BLaER1 treated with 17β-estradiol and CSF1 and Interleukin-3, amounts not matched to agents 10 nM and 100 nM (cell line): ENCODE results near the gene POLD1.
"Not testable (repeated sequence)": the region's sequence is repeated elsewhere in the genome, so short reads cannot be mapped to it uniquely, and the experiment has no call there.

ENCODE experiments used
- H3K27ac ChIP-seq, 11 experiments: shearing (Covaris generic); formaldehyde crosslinking; 2 replicates each; pipeline ENCODE4 v1.8.1; 2022
- H3K27me3 ChIP-seq, 11 experiments: shearing (Covaris generic); formaldehyde crosslinking; 2 replicates each; pipeline ENCODE4 v1.8.1; 2022
- H3K36me3 ChIP-seq, 11 experiments: shearing (Covaris generic); formaldehyde crosslinking; 2 replicates each; pipeline ENCODE4 v1.8.1; 2022
- H3K4me1 ChIP-seq, 10 experiments: shearing (Covaris generic); formaldehyde crosslinking; 2 replicates each; pipeline ENCODE4 v1.8.1; 2022
- H3K4me2 ChIP-seq, 11 experiments: shearing (Covaris generic); formaldehyde crosslinking; 2 replicates each; pipeline ENCODE4 v1.8.1; 2022
- H3K4me3 ChIP-seq, 10 experiments: shearing (Covaris generic); formaldehyde crosslinking; 2 replicates each; pipeline ENCODE4 v1.8.1; 2022
- H3K9ac ChIP-seq, 11 experiments: shearing (Covaris generic); formaldehyde crosslinking; 2 replicates each; pipeline ENCODE4 v1.8.1; 2022
- H3K9me3 ChIP-seq, 11 experiments: shearing (Covaris generic); formaldehyde crosslinking; replicated peaks in 1 of 11; 2 replicates each; pipeline ENCODE4 v1.8.1; 2022
- H4K20me1 ChIP-seq, 11 experiments: shearing (Covaris generic); formaldehyde crosslinking; 2 replicates each; pipeline ENCODE4 v1.8.1; 2022
- Cebpa-rat ChIP-seq, 11 experiments: shearing (Covaris generic); IDR thresholded peaks; 2 replicates each; pipeline ENCODE4 v1.8.1; 2022

POLD1 gene

DNA sequence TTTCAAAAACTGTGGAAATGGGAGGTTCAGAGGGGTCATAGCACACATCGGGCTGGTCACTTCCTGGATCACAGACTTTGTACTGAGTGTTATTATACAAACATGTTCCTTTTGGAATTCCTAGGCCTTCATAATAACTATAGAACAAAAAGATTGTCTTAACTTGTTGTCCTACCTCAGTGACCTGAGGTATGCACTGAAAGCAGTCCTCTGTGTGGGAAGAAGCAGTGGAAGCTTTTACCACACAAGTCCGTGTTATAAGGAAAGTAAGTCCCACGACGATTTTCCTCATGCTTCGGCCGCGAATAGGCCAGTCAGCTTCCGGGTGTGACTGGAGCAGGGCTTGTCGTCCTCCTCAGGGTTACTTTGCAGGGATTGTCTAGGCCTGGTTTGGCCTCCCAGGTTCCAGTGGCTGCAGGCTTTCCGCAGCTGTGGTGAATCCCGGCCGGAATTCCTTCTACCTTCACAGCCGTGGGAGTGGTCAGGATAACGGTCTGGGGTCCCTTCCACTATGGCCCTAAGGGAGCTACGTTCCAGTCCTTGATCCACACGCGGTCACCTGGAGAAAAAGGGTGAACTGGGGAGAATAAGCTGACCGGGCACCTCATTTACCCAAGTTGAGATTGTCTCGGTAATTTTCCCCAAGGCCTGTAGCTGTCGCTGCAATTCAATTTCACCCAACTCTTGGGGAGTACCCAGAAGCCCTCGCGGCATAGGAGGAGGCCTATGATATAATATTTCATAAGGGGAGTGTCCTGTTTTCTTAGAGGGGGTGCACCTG lies 34.7 kb upstream of the POLD1 start:
- Histone ChIP-seq H3K9ac (peak overlapping the region in 1 of 11 experiments; percentile 43; a peak in 2 of 22 replicates), H3K4me1 (peaks cover 41 to 70% (median 54%) of the 10 kb centered on the region in 10 experiments), H3K4me3 (no peak overlapping the region), H3K27ac (peak overlapping the region in 2 of 11 experiments; percentile 4 to 6; a peak in 1 of 22 replicates), H3K27me3 (no peaks in the 10 kb centered on the region), H3K36me3 (no peaks in the 10 kb centered on the region), H3K4me2 (peak overlapping the region; percentile 36 to 81 (median 71); a peak in 19 of 22 replicates), H3K9me3 (peaks cover 10 to 17% (median 15%) of the 10 kb centered on the region in 11 experiments; a peak in 19 of 22 replicates), H4K20me1 (no peaks in the 10 kb centered on the region)
- no peak for TF ChIP-seq Cebpa-rat (IDR thresholded peaks at IDR 0.05)

DNA sequence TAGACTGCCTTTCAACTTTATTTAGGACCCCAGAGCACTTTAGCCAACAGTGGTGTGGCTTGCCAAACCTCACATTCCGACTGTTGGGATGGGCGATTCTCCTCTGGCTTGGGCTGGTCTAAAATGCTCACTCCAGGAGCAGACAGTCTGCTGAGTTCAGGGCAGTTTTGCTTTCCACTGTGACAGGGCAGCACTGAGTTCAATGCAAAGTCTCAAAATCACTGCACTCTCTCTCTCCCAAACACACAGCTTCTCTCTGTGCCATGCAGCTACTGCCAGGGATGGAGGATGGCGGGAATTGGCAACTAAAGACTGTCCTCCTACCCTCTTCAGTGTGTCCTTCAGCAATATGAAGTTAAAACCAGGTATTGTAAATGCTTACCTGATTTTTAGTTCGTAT lies 31.9 kb upstream of the POLD1 start:
- Histone ChIP-seq H3K27ac (no peak overlapping the region), H3K9me3 (no peaks in the 10 kb centered on the region), H3K36me3 (no peaks in the 10 kb centered on the region), H3K4me3 (no peak overlapping the region), H3K9ac (no peak overlapping the region), H4K20me1 (no peaks in the 10 kb centered on the region), H3K4me2 (no peak overlapping the region), H3K27me3 (no peaks in the 10 kb centered on the region), H3K4me1 (peaks cover 29 to 50% (median 39%) of the 10 kb centered on the region in 10 experiments)
- TF ChIP-seq Cebpa-rat (IDR thresholded peaks at IDR 0.05) = no peak

DNA sequence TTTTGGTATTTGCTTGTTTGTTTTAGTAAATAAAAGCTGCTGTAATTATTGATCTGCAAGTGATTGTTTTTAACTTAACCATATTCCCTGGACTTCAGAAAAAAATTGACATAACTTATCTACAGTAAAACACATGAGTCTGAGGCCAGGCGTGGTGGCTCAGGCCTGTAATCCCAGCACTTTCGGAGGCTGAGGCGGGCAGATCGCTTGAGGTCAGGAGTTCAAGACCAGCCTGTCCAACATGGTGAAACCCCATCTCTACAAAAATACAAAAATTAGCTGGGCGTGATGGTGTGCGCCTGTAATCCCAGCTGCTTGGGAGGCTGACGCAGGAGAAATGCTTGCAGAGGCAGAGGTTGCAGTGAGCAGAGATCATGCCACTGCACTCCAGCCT lies 30.7 kb upstream of the POLD1 start:
- H3K9ac ChIP-seq, H4K20me1 ChIP-seq, H3K4me3 ChIP-seq, H3K27me3 ChIP-seq, H3K9me3 ChIP-seq, H3K4me2 ChIP-seq, H3K36me3 ChIP-seq, H3K27ac ChIP-seq: not testable (repeated sequence)
- H3K4me1 ChIP-seq = peaks cover 20 to 48% (median 36%) of the 10 kb centered on the region in 10 experiments

DNA sequence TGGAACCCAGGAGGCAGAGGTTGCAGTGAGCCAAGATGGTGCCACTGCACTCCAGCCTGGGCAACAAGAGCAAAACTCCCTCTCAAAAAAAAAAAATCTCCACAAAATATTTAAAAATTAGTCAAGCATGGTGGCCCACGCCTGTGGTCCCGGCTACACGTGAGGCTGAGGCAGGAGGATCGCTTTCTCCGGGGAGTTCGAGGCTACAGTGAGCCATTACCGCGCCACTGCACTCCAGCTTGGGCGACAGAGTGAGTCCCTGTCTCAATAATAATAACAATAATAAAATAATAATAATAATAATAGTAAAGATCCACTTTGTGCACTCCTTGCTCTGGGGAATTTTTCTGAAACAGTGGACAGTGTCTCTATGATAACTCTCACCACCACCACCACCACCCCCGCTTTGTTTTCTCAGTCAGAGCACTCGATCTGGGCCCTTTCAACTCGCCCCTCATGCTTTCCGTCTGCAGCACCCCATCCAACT lies 27.4 kb upstream of the POLD1 start:
- peaks cover 9 to 54% (median 37%) of the 10 kb centered on the region in 10 experiments; a peak in 19 of 20 replicates for H3K4me1 ChIP-seq
- no peak for TF ChIP-seq Cebpa-rat (IDR thresholded peaks at IDR 0.05)
- peaks cover 0 to 18% (median 7%) of the 10 kb centered on the region in 11 experiments; a peak in 9 of 22 replicates for H3K9me3 ChIP-seq
- H3K27ac ChIP-seq = no peak overlapping the region; a peak in 1 of 22 replicates
- no peaks in the 10 kb centered on the region; a peak in 1 of 22 replicates for H3K36me3 ChIP-seq
- H4K20me1 ChIP-seq = no peaks in the 10 kb centered on the region
- no peaks in the 10 kb centered on the region for H3K27me3 ChIP-seq
- peak overlapping the region in 5 of 11 experiments; percentile 55 to 79 (median 70); a peak in 8 of 22 replicates for H3K9ac ChIP-seq
- peak overlapping the region in 5 of 10 experiments; percentile 48 to 67 (median 60); a peak in 7 of 20 replicates for H3K4me3 ChIP-seq
- peak overlapping the region in 10 of 11 experiments; percentile 72 to 94 (median 86); a peak in 14 of 22 replicates for H3K4me2 ChIP-seq

DNA sequence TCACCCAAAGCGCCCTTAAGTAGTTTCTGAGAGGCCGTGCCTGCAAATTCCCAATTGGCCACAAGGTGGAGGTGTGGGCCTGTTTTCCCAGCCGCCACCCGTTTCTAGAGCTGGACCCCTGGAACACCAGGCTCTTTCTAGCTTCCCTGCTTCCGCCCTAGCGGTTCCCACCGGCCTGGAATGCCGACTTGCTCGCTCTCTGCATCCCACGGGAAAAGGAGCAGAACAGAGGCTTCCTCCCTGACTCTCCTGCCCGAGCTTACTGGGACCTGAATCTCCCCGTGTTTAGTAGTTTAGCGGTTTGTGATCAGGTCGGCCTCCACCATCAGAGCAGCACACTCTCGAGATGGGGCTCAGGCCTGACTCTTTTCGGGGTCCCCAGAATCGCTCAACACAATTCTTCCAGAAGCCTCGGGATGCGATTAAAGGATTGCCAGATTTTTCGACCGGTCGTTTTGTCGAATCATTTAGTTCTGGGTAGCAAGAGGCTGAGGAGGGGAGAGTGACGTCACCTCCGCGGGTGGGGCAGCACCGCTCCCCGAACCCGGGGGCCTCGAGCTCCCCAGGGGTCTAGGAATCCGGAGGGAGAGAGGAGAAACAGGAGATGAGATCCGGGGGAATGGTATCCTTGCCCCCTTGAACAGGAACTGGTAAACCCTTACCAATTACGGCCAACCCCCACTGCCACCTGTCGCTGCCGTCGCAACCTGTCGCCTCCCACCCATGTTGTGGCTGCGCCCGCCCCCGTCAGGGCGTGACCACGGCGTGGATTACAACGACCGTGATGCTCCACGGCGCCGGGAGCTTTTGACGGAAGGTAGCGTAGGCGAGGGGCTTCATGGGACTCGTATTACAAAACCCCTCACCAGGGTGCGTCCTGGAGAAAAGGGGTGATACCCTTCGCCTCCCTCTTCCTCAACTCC lies 26.7 kb upstream of the POLD1 start:
- Histone ChIP-seq H3K4me1 (peaks cover 9 to 61% (median 44%) of the 10 kb centered on the region in 10 experiments), H3K4me3 (peak overlapping the region; percentile 48 to 67 (median 58))
- no peak for TF ChIP-seq Cebpa-rat (IDR thresholded peaks at IDR 0.05)

DNA sequence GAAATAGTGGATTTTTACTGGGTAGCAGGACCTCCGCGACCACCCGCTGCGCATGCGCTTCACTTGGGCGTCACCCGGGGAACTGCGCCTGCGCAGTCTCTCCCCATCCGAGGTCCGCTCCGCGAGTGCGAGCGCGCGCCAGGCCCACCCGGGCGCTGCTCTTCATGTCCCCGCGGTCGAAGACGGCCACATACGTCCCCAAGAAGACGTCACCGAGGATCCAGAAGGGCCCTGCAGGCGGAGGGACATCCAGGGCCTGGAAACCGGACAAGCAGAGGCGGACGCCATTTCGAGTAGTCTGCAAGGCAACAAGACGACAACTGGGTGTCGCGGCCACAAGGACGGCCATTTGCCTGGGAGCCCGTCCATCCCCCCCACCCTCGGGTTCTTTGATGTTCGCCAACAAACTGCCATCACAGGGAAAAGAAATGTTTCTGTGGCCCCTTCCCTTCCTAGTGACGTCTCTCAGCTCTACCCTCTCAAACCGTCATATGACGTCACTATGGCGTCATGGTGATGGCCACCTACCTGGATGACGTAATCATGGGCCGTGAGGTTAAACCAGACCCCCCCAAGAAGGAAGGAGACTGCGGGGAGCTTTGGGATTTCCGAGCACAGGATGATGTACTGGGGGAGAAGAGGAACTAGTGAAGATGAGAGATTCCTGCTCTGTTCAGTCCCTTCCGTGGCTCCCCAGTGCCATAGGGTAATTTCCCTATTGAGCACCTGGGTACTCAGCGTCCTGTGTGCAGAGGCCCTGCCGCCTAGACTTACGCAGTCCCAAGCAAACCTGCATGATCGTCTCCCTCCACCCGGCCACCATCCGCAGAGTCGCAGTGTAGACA lies 25.4 kb upstream of the POLD1 start:
- H3K9me3 ChIP-seq = peaks cover 0 to 35% (median 17%) of the 10 kb centered on the region in 11 experiments; a peak in 17 of 22 replicates
- peak overlapping the region in 10 of 11 experiments; percentile 16 to 86 (median 47); a peak in 18 of 22 replicates for H3K4me2 ChIP-seq
- no peak overlapping the region for H3K4me3 ChIP-seq
- peaks cover 0 to 3% (median 0%) of the 10 kb centered on the region in 11 experiments; a peak in 2 of 22 replicates for H3K36me3 ChIP-seq
- 0 out of 22 replicates have a peak, but pooled peaks of 1 of the 11 experiments have one; percentile 25 for TF ChIP-seq Cebpa-rat (IDR thresholded peaks at IDR 0.05)
- no peak overlapping the region for H3K9ac ChIP-seq
- H3K27me3 ChIP-seq = no peaks in the 10 kb centered on the region
- H4K20me1 ChIP-seq = no peaks in the 10 kb centered on the region
- H3K4me1 ChIP-seq = peaks cover 19 to 74% (median 56%) of the 10 kb centered on the region in 10 experiments
- peak overlapping the region in 2 of 11 experiments; percentile 47 to 58; a peak in 2 of 22 replicates for H3K27ac ChIP-seq

More for the DNA sequence above, 26.7 kb upstream of the POLD1 start:
- peaks cover 0 to 22% (median 8%) of the 10 kb centered on the region in 11 experiments; a peak in 10 of 22 replicates for H3K9me3 ChIP-seq
- peak overlapping the region; percentile 52 to 79 (median 69) for H3K9ac ChIP-seq
- H4K20me1 ChIP-seq = no peaks in the 10 kb centered on the region
- no peaks in the 10 kb centered on the region for H3K27me3 ChIP-seq
- peak overlapping the region in 10 of 11 experiments; percentile 35 to 74 (median 62); a peak in 19 of 22 replicates for H3K27ac ChIP-seq
- H3K36me3 ChIP-seq = no peaks in the 10 kb centered on the region; a peak in 1 of 22 replicates
- peak overlapping the region; percentile 72 to 94 (median 86) for H3K4me2 ChIP-seq

DNA sequence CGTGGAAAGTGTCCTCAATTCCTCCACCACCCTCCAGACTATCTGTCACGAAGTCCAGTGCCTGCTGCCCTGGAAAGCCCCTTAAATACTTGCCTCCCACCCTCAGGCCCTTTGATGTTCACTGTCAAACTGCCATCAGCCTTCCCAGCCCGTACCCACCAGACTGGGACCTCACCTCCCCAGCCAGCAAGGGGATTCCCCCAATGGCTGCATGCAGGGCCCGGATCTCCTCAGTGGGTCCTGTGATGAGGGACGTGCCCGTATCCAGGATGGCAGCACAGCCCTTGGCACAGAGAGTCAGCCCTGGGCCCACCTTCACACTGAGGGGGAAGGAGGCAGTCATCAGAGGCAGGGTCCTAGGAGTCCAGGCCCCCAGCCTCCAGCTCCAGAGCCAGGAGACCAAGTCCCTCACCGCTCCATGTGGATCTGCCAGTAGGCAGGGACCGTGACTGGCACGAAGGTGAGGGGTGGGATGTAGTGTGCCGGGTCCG lies 24.8 kb upstream of the POLD1 start:
- no peak for TF ChIP-seq Cebpa-rat (IDR thresholded peaks at IDR 0.05)
- Histone ChIP-seq H3K4me2 (peak overlapping the region in 10 of 11 experiments; percentile 16 to 86 (median 47); a peak in 18 of 22 replicates), H3K4me3 (no peak overlapping the region)

More for the DNA sequence above, 24.8 kb upstream of the POLD1 start:
- Histone ChIP-seq H4K20me1 (no peaks in the 10 kb centered on the region), H3K9ac (no peak overlapping the region), H3K27me3 (no peaks in the 10 kb centered on the region), H3K27ac (peak overlapping the region in 4 of 11 experiments; percentile 14 to 58 (median 34); a peak in 5 of 22 replicates), H3K36me3 (peaks cover 0 to 4% (median 0%) of the 10 kb centered on the region in 11 experiments; a peak in 2 of 22 replicates), H3K9me3 (peaks cover 0 to 42% (median 24%) of the 10 kb centered on the region in 11 experiments; a peak in 18 of 22 replicates), H3K4me1 (peaks cover 20 to 80% (median 60%) of the 10 kb centered on the region in 10 experiments)
